Common myeloid progenitor, CD34-positive (primary cell): ENCODE data around the gene NR5A2.

Source experiments
- CTCF ChIA-PET: fragments of 350-600 bp; sonication (Branson Sonifier 250); formaldehyde crosslinking; loops from one replicate; lab custom pipeline; 2021; ENCODE audit warnings: antibody characterized with exemption; lab: Charles Lee
- POLR2A ChIA-PET: fragments of 350-600 bp; sonication (Branson Sonifier 250); formaldehyde crosslinking; loops from one replicate; lab custom pipeline; 2021; ENCODE audit warnings: antibody characterized with exemption; lab: Charles Lee
- DNase-seq, 3 donors: peaks; one replicate each; pipeline versions ENCODE4 v3.0.0 to v3.0.0-alpha.2; 2013
- H3K27ac ChIP-seq, 2 experiments: 1 replicate in 1 of 2; 2 replicates in 1 of 2; pipeline ENCODE4 v1.7.0; 2013; ENCODE audit warnings: inconsistent platforms in 2 of 2, low read length in 2 of 2, mild to moderate bottlenecking in 2 of 2, low read depth in 1 of 2, moderate library complexity in 1 of 2; ENCODE audit not compliant: severe bottlenecking in 2 of 2, insufficient read depth in 1 of 2, poor library complexity in 1 of 2
- H3K27me3 ChIP-seq, 5 experiments: replicated peaks in 2 of 5; 1 replicate in 3 of 5; 2 replicates in 2 of 5; pipeline versions ENCODE4 v1.6.1 to v1.7.0; 2013; ENCODE audit warnings: low read length in 4 of 5, mild to moderate bottlenecking in 2 of 5, moderate library complexity in 2 of 5, inconsistent platforms in 1 of 5; ENCODE audit not compliant: insufficient read depth in 5 of 5, control insufficient read depth in 4 of 5
- H3K36me3 ChIP-seq, 4 experiments: 1 replicate in 2 of 4; 2 replicates in 2 of 4; pipeline versions ENCODE4 v1.6.1 to v1.7.0; 2013; ENCODE audit warnings: low read length in 3 of 4, control low read depth in 1 of 4, mild to moderate bottlenecking in 1 of 4; ENCODE audit not compliant: control insufficient read depth in 4 of 4, insufficient read depth in 4 of 4
- H3K4me1 ChIP-seq, 4 experiments: 1 replicate in 3 of 4; 2 replicates in 1 of 4; pipeline versions ENCODE4 v1.6.1 to v1.7.1; 2013; ENCODE audit warnings: low read length in 3 of 4, mild to moderate bottlenecking in 3 of 4, control low read depth in 1 of 4, inconsistent platforms in 1 of 4, moderate library complexity in 1 of 4; ENCODE audit not compliant: control insufficient read depth in 4 of 4, insufficient read depth in 4 of 4; ENCODE audit errors: control extremely low read depth in 1 of 4
- H3K4me3 ChIP-seq, 7 experiments: 1 replicate in 4 of 7; 2 replicates in 3 of 7; pipeline versions ENCODE4 v1.5.1 to v1.7.0; 2013; ENCODE audit warnings: mild to moderate bottlenecking in 7 of 7, low read length in 6 of 7, moderate library complexity in 6 of 7, inconsistent platforms in 2 of 7, low read depth in 2 of 7, control low read depth in 1 of 7; ENCODE audit not compliant: insufficient read depth in 4 of 7, control insufficient read depth in 1 of 7; ENCODE audit errors: extremely low read depth in 1 of 7
- H3K9me3 ChIP-seq, 5 experiments: 1 replicate in 4 of 5; 2 replicates in 1 of 5; pipeline versions ENCODE4 v1.6.1 to v1.7.1; 2013; ENCODE audit warnings: low read length in 4 of 5, mild to moderate bottlenecking in 2 of 5, inconsistent platforms in 1 of 5, low read depth in 1 of 5, moderate library complexity in 1 of 5; ENCODE audit not compliant: control insufficient read depth in 4 of 5, insufficient read depth in 2 of 5; ENCODE audit errors: control extremely low read depth in 1 of 5
- WGBS: methylation state at CpG from one replicate; pipeline ENCODE4 v1.1.5; 2013; ENCODE audit not compliant: insufficient coverage; 5-methylcytosine and 5-hydroxymethylcytosine counted together

The NR5A2 gene

GRCh38 chr1:200035397-200035955 lies 8.0 kb downstream of the NR5A2 start:
- ChIA-PET CTCF (interaction anchor here (0.9 kb wide), 1 partner anchor 9 kb away, joined by 4 read pairs; no protein-coding TSS in a partner anchor), POLR2A (no interaction called here)
- H3K27ac ChIP-seq, result no peak overlapping the region
- no peaks in the 10 kb centered on the region for H3K36me3 ChIP-seq
- H3K9me3 ChIP-seq, result peaks cover 0 to 2% (median 0%) of the 10 kb centered on the region in 5 experiments
- no peak for DNase-seq
- peak overlapping the region in 2 of 7 experiments; percentile 19 to 22 for H3K4me3 ChIP-seq
- peaks cover 2 to 36% (median 33%) of the 10 kb centered on the region in 4 experiments for H3K4me1 ChIP-seq
- WGBS, result 7% methylated on average over 21 of the region's 36 CpGs
- peaks cover 27 to 99% (median 72%) of the 10 kb centered on the region in 5 experiments for H3K27me3 ChIP-seq

DNA sequence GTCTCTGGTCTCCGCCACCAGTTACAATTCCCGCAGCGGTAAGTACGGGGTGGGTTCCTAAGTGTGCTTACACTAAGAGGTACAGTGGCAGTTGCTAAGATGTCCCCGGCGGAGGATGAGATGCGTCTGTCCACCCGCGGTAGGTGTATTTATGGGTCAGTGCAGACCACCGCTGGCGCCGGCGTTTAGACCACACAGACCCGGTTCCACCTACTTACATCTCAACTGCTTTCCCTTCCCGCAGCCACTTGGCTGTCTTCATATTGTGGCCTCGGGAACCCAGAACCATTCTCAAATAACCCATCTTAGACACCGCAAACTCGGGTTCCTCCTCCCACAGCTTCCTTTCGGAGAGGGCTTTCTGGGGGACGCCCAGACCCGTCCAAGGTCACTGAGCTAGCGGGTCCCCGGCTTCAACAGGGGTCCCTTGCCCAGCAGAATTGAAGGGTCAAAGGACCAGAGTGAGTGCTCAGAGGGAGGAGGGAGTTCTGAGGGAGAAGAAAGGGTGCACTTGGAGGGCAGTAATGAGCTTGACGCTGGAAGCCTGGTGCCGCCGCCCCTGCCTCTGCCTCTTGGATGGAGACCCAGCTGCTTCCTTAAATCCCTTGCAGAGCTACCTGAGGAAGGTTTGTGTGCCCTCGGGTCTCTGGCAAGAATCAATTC lies 8.6 kb downstream of the NR5A2 start:
- H3K9me3 ChIP-seq, result peaks cover 0 to 2% (median 0%) of the 10 kb centered on the region in 5 experiments
- POLR2A ChIA-PET, result no interaction called here
- peaks cover 2 to 41% (median 38%) of the 10 kb centered on the region in 4 experiments for H3K4me1 ChIP-seq
- H3K36me3 ChIP-seq, result no peaks in the 10 kb centered on the region
- H3K4me3 ChIP-seq, result peak overlapping the region in 1 of 7 experiments; percentile 14
- no peak overlapping the region for H3K27ac ChIP-seq
- peaks cover 22 to 99% (median 73%) of the 10 kb centered on the region in 5 experiments for H3K27me3 ChIP-seq
- DNase-seq, result peak in 1 of 3 donors; percentile 44
- 7% methylated on average over 26 of the region's 27 CpGs for WGBS
- CTCF ChIA-PET, result interaction anchor here (0.9 kb wide), 1 partner anchor 9 kb away, joined by 4 read pairs; no protein-coding TSS in a partner anchor

GRCh38 chr1:200036619-200037270 lies 9.2 kb downstream of the NR5A2 start:
- no peak overlapping the region for H3K4me3 ChIP-seq
- peaks cover 21 to 99% (median 76%) of the 10 kb centered on the region in 5 experiments for H3K27me3 ChIP-seq
- peaks cover 0 to 4% (median 0%) of the 10 kb centered on the region in 5 experiments for H3K9me3 ChIP-seq
- ChIA-PET CTCF (interaction anchor here (1.4 kb wide), 1 partner anchor 45 kb away, joined by 4 read pairs; no protein-coding TSS in a partner anchor), POLR2A (no interaction called here)
- no peak overlapping the region for H3K27ac ChIP-seq
- 15% methylated on average over 15 of the region's 18 CpGs for WGBS
- H3K36me3 ChIP-seq, result no peaks in the 10 kb centered on the region
- H3K4me1 ChIP-seq, result peaks cover 2 to 45% (median 40%) of the 10 kb centered on the region in 4 experiments
- no peak for DNase-seq

GRCh38 chr1:200037501-200037900 lies 10.0 kb downstream of the NR5A2 start:
- POLR2A ChIA-PET, result no interaction called here
- H3K4me3 ChIP-seq, result no peak overlapping the region
- no peaks in the 10 kb centered on the region for H3K36me3 ChIP-seq
- no peak overlapping the region for H3K27ac ChIP-seq
- H3K9me3 ChIP-seq, result peaks cover 0 to 4% (median 0%) of the 10 kb centered on the region in 5 experiments
- DNase-seq, result no peak
- CTCF ChIA-PET, result interaction anchor here (1.4 kb wide), 1 partner anchor 44 kb away, joined by 4 read pairs; no protein-coding TSS in a partner anchor
- H3K4me1 ChIP-seq, result peaks cover 2 to 50% (median 47%) of the 10 kb centered on the region in 4 experiments
- H3K27me3 ChIP-seq, result peaks cover 14 to 99% (median 75%) of the 10 kb centered on the region in 5 experiments
- no CpG with 5 or more reads among the region's 2 CpGs for WGBS

DNA sequence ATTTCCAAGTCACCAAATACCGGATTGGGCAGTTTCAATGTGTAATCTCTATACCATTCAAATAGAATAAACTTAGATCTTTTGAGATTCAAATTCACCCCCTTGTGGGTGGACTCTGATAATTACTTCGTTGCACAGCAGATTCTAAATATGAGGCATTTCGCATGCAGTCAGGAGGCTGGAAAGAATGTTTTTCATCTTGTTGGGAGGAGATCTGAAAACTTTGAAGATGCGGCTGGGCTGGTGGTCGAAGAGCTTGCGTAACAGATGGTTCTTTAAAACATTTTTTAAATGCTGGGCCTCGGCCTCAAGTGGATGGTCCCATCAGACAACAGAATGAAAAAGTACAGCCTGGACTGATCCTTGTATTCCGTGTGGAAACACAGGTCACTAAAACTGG lies 10.4 kb downstream of the NR5A2 start:
- Histone ChIP-seq H3K36me3 (no peaks in the 10 kb centered on the region), H3K27me3 (peaks cover 12 to 99% (median 77%) of the 10 kb centered on the region in 5 experiments), H3K4me3 (no peak overlapping the region), H3K4me1 (peaks cover 2 to 54% (median 51%) of the 10 kb centered on the region in 4 experiments), H3K9me3 (peaks cover 0 to 4% (median 0%) of the 10 kb centered on the region in 5 experiments), H3K27ac (no peak overlapping the region)
- WGBS, result 38% methylated on average over 8 of the region's 8 CpGs
- DNase-seq, result no peak
- POLR2A ChIA-PET, result no interaction called here
- CTCF ChIA-PET, result interaction anchor here (1.0 to 1.4 kb wide), 3 partner anchors 9 to 471 kb away, joined by 3 to 4 read pairs (median 3); no protein-coding TSS in a partner anchor

DNA sequence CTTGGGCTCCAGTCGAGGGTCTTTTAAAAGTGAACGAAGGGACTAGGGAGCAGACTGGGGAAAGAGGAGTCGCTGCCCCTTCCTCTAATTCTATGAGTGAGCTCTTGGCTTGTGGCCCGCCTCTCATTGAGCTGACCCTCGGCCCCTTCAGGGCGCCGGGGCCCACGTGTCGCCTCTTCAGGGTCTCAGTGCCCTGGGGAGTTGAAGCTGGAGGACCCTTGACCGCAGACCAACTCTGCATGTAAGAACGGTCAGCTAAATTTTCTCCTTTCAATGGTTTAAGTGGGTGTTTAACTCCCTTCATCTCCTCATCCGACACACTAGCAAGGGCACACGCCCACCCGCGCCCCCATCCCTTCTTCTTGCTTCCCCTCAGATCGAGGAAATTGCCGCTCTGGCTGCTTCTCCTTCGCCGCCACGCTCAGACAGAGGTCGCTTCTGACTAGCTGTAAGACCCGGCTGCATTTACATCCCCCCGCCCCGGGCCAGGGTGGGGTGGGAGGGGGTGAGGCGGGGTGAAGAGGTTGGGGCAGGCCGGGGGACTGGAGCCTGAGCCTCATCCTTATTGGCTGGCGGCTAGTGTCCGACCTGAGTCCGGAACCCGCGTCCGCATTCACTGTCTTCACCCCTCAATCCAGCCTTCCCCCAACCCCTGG lies 10.9 kb downstream of the NR5A2 start:
- H3K4me1 ChIP-seq, result peaks cover 2 to 60% (median 55%) of the 10 kb centered on the region in 4 experiments
- CTCF ChIA-PET, result interaction anchor here (1.0 kb wide), 2 partner anchors 10 to 470 kb away, joined by 3 read pairs; no protein-coding TSS in a partner anchor
- WGBS, result 13% methylated on average over 9 of the region's 32 CpGs
- H3K4me3 ChIP-seq, result peak overlapping the region in 6 of 7 experiments; percentile 46 to 70 (median 67)
- POLR2A ChIA-PET, result no interaction called here
- H3K27me3 ChIP-seq, result peaks cover 15 to 99% (median 76%) of the 10 kb centered on the region in 5 experiments
- no peaks in the 10 kb centered on the region for H3K36me3 ChIP-seq
- peaks cover 0 to 4% (median 0%) of the 10 kb centered on the region in 5 experiments for H3K9me3 ChIP-seq
- H3K27ac ChIP-seq, result no peak overlapping the region
- peak in 2 of 3 donors; percentile 62 to 67 for DNase-seq
